Islet precursor cell (in vitro differentiated cells): Measurements from ENCODE around the gene CEP112.

Experiments used
- DNase-seq: peaks from one replicate; pipeline ENCODE4 v3.0.0-alpha.2; 2018

CEP112 gene

DNA sequence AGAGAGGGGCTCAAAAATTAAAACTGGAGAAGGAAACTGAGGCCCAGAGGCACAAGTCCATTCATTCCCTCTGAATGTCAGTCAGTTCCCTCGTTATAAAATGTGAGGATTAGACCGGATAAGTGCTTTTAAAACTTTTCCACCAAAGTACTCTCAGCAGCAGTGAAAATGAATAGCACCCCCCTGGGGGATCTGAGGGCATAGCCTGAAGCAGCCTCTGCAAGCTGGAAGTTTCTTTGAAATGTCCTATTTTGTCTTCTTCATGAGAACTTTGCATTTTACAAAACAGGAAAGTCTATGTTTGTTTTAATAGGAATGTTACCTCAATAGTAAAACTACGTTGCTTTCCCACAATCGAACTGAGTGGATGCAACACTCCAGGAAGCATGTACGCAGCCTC lies 273.0 kb downstream of the CEP112 start:
- no peak for DNase-seq

DNA sequence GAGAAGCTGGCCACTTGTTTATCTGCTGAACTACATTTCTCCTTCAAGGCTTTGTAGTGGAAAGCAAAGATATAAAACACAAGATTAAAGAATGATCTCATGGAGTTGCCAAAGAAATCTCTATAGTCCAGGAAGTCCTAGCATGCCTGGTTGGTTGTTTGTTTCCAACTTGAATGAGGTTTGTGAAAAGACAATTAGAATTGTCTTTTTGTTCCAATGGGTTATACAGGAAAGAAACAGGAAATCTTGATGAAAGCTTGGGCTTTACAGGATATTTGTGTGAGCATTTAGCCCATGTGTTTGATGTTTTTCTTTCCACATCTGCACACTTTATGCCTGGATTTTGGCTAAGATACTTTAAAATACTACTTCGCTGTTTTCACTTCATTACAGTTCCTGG lies 273.4 kb downstream of the CEP112 start:
- no peak for DNase-seq

DNA sequence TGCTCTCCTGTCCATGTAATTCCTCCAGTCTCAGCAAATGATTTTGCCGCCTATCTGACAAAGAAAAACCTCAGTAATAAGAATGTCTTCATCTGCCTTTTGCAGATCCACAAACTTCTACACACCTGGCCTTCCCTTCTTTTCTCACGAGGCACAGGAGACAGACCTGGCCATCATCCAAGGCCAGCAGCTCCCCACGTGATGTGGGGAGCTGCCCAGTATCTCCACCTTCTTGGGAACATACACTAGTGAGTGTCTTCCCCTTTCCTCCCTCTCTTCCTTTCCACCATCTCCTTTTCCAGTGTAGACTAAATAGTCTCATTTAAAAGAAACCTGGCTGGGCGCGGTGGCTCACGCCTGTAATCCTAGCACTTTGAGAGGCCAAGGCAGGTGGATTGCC lies 274.4 kb downstream of the CEP112 start:
- no peak for DNase-seq

DNA sequence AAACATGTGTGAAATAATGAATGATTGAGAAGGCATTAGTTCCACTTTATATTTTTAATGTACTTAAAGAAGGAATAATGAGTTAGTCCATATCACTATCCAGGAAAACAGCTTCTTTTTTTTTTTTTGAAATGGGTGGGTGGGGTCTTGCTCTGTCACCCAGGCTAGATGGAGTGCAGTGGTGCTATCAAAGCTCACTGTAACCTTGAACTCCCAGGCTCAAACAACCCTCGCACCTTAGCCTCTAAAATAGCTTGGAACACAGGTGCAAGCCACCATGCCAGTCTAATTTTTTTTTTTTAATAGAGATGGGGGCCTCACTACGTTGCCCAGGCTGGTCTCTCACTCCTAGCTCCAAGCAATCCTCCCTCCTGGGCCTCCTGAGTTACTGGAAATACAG lies 275.5 kb downstream of the CEP112 start:
- DNase-seq = no peak

DNA sequence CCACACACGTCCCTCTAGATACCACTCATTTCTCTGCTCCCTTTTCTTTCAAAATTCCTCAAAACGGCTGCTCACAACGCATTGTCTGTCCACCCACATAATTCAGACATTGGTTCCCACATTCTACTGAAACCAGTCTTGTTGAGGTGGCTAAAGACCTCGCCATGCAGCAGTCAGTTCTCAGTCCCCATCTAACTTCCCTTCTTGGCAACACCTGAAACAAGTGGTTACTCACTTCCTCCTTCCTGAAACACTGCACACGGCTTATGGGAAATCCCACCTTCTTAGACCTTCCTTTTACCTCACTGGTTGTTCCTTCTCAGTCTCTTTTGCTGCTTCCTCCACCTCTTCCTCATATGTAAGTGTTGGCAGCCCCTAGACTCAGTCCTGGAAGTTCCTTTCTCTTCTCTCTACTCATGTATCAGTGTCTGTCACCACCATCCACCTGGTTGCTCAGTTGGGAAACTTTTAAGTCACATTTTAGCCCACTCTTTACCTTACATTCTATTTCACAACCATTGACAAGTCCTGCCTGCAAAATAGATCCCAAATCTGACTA lies 277.1 kb downstream of the CEP112 start:
- no peak for DNase-seq

DNA sequence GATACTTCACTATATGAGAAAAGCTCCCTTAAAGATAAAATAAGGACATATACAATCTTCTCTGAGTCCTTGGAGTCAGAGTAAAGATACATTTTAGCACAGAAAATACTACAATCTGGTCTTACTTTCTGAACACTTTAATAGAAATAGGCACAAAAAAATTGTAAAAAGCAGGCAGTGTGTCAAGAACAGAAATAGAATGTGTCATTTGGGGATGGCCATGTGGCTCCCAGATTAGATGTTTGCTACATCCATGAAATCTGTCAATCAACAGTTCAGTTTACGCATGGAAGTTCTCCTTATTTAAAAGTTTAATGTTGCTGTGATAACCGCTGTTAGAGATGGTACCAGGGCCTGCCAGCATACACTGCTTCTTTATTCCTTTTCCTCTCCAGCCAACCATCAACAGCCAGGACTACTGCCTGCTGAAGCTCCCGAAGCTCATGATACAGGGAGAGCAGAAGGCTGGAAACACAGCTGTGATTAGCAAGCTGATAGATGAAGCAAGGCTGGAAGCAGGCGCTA lies 278.5 kb downstream of the CEP112 start:
- DNase-seq = no peak

DNA sequence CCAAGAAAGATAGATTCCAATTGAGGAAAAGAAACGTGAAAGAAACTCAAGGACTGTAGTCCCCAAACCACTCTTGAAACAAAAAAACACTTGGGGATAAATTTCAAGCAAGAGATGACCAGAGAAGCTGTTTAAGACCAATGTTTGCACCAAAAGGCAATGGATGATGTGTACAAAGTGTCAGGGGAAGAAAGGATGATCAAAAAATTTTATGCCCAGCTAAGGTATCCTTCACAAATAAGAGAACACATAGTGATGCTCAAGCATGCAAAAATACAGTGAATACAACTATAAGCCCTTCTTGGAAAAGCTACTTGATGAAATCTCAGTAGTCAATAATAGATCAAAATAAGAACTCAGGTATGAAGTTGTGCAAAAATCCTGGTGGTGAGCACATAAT lies 281.1 kb downstream of the CEP112 start:
- DNase-seq = no peak

DNA sequence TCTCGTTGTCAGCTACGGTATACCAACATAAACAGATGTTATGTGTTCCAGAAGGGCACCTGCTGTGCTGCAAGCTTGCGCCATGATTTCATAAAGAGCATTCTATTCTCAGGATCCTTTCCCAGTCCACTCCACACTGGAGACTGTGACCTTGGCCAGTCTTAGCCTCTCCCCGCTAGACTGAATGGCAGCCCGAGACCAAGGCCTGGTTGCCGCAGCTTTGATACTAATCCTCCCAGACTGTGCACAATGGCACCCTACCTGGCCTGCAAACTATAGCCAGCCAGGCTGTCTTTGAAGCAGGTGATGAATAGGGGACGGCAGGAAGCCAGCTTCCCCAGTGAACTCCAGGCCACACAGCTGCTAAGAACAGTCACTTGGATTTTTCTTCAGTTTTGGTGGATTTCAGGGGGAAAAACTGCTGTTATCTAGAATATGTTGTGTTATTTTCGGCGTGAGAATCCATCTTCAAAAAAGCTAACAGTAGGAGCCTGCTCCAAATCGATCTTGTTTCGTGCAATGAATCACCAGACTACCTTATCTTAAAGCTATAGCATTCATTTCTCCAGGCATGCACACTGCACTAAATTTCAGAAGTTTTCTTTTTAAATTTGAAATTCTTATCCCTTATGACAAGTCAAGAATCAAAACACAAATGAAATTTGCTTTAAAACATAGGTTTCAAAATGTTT lies 289.0 kb downstream of the CEP112 start:
- DNase-seq = no peak

DNA sequence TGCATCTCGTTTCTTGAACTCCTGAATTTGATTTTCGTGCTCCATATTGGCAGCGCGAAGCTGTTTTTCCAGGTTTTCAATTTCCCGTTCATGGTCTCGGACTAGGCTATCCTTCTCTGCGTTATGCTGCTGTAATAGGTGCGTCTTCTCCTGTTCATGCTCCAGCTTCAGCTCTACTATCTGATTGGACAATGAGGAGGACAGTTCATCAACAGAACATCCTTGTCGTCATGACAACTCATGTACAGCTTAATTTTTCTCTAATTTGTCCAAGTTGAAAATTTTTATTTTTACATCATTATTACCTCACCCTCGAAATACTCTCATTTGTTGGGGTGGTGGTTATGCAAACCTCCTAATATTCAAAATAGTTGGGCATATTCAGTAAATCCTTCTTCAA lies 289.8 kb downstream of the CEP112 start:
- DNase-seq = no peak

DNA sequence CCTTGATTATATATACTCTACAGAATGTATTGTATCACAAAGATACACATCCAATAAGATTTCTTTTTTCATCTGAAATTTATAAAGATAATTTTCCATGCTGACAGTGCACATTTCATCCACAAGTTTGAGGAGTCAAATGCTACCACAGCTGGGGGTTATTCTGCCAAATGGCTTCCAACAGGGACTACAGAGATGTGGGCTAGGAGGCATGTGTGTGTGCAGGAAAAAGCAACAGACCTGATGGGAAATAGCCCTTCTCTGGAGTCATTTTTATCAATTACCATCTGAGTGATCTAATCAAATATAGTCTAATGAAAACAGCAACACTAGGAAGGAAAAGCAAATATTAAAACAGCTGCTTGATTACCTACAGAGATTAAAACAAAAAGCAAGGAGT lies 290.5 kb downstream of the CEP112 start:
- DNase-seq = no peak

DNA sequence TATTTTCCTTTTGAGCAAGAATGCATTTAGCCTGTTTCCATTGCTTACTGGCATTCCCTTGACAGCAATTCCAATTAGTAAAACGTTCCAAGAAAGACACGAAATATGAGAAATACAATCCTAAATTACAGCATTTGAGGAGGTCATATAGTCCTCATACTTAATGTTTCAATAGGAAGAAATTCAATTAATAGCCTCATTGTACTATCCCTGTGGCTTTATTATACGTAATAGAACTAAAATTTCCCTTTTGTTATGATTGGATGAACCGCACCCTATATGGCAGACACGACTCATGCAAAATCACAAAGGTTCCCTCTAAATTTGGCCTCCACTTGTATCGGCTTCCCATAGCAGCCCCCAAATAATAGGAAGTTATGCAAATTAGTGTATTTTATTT lies 291.7 kb downstream of the CEP112 start:
- DNase-seq = no peak

DNA sequence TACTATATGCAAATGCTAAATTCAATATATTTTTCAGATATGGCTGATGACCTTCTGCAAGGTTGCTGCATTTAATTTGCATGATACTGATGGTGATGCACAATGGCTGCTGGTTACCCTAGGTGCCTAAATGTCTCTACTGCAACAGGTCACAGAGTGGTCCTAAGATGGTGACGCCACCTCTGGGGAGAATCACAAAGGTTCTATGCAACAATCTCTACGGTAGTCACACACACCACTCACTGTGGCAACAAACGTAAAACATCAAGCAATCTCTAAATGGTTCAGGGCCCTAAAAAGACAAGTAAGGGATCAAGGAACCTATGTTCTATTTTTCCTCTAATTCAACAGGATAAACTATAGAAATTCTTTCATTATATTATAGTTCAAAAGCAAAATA lies 293.3 kb downstream of the CEP112 start:
- DNase-seq = no peak

DNA sequence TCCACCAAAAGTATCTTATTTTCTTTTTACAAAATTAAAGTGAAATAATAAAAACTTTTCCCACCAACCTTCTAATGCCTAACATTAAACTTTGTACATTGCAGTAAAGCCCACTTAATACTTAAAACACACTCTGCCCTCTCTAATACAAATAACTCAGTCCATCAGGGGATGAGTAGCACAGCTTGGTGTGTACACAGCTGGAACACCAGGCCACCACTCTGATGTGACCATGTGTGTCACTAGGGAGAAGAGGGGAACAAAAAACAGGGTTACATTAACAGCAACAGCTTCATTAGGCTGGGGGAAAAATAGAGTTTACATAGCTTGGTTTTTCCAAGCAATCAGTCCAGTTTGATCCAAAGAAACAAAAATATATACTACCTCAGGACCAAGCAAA lies 295.0 kb downstream of the CEP112 start:
- no peak for DNase-seq

DNA sequence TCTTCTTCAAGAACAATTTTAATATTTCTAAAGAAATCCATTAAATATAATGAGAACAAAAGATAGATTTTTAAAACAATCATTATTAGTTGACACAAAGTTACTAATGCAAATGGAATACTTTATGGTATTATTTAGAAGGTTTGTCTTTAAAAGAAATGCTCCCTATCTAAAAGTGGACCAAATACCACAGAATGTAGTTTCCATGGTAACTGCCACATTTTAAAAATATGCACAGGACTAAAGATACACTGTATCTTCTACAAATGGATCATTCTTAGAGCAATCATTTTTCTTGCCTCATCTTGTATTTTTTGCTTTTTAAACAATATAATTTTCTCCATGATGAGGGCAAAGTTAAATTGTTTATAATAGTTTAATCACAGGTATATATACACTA lies 296.0 kb downstream of the CEP112 start:
- no peak for DNase-seq

DNA sequence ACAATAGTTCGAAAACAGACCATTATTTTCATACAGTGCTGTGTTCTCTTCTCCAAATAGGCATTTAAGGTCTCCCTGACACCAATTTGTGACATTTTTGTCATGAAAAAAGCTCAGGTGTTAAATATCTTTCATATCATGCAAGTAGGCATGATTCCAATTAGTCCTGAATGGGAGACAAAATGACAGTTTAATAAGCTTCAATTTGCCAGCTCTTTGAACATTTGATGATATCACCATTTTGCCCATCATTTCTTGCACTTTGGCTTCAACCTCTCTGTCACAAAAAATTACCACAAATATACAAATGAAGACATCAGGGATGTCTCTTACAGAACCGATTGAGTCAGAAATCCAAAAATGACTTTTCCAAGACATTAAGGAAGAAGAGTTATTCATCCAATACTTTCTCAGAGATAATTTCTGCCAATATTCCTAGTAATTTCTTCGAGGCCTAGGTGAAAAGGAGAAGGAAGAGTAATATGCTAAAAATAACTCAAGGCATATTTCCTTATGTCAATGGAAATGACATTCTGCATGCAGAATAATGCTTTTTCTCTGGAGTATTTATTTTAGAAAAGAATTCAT lies 298.1 kb downstream of the CEP112 start:
- no peak for DNase-seq

DNA sequence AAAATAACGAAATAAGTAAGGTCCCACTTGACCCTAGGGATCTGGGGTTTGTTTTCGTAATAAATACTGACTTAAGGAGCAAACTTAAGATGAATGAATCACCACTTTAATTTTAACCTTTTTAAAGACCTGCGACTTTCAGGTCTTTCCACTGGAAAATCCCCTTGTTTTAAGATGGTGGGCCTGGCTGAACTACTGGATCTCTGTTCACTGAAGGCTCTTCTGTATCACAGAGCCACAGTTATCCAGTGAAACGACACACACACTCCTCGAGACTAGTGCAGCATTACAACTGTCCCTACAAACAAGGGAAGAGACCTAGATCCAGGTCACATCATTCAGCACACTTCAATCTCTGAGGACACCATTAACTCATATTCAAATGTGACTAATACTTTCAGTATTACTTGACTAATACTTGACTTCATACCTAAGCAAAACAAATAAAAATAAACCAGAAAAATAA lies 299.0 kb downstream of the CEP112 start:
- no peak for DNase-seq

DNA sequence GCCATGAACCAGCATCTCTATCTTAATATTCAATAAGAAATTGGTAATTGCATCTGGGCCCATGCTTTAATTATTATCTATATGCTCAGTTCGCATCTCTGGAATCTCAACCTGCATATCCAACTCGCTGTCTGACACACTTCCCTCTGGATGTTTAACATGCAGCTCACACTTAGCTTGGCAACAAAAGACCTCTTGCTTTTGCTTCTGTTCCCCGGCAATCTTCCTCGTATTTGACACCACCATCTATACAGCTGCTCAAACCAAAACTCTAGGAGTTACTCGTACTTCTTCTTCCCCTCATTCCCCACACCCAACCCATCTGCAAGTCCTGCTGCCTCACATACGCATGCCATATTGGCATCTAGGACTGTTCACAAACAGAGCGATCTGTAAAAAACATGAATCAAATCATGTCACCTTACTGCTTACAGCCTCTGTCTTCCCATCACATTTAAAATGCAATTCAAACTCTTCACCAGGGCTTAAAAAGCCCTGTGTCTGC lies 300.6 kb downstream of the CEP112 start:
- no peak for DNase-seq

DNA sequence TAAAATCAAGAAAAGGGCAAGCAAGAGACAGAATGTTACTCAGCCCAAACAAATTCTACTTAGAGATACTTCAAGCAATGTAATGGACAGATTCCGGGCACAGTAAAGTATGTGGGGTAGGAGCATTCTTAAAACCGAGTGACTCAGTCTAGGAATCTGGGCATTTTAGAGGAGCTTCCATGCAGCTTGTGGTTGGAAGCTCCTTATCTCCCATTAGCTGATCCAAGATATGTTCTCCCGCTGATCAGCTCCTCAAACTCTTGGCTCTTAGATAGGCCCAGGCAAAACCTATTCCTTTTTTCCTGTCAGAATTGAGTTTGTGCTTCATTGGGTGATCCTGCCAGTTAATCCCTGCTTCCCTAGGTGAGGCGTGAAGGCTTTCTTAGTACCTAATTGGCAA lies 303.3 kb downstream of the CEP112 start:
- no peak for DNase-seq

DNA sequence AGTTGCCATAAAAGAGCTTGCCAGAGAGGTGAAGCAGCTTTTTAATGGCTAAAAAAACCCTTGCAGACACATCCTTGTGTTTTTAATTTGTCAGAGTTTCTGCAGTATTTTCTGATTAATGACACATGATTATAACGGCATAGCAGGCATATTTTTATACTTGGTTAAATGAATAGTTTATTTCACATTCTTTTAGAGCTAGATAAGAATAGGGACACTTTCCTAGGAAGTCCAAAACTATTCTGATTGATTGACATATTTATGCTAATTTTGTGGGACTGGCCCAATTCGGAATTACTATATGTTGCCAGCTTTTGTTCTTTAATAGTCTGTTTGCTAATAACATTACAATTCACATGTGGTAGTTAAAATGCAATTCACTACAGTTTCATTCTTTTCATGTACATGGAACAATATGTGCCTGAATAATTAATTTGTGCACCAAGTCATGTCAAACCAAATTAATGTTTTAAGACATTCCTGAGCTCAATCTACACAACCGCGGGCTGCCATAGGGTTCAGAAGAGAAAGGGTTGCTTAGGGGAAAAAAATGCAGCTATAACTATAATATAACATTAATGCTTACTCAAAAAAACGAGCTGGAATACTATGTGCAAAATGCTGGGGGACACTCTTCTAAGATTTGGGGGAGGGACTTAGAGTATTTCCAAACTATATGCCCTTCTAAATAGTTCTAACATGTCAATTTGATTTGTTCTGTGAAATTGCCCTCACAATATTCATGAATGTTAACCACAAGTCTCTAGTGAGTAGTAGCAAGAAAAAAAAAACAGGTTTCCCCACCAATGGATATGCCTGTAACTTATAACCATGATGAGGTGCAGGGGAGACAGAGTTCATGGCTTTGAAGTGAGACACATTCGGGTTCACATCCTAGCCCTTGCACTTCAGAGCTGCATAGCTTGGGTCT lies 305.4 kb downstream of the CEP112 start:
- DNase-seq = no peak

DNA sequence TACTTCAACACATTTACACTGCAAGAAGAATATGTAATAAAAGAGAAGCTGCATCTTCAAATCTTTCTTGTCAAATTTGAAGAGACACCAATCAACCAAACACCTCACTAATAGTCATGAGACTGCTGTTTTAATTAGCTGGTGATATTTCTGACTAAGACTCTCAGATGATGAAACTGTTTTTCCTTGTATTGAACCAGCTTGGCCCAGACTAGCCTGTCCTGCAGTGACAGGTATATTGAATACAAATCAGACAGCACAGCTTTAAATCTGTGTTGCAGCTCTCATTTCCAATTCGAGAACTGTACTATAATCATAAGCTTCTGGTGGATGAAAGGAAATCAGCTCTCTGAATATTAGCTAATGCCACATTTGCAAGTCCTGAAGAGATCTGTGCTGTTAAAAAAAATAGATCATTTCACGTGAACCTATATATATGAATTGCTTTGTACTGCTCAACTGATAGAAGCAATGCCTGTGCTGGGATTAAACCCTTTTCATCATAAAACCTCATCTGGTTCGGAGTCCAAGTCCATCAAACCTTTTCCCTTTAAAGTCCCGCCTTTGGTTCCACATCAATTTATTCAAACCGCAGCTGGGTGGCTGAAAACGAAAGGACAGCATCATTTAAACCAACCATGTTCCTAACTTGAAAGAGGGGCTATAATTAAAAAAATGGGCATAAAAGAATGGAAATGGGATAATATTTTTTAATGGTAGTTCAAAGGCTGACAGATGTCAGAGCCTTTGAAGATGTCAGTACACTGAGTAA lies 306.2 kb downstream of the CEP112 start:
- DNase-seq = no peak

DNA sequence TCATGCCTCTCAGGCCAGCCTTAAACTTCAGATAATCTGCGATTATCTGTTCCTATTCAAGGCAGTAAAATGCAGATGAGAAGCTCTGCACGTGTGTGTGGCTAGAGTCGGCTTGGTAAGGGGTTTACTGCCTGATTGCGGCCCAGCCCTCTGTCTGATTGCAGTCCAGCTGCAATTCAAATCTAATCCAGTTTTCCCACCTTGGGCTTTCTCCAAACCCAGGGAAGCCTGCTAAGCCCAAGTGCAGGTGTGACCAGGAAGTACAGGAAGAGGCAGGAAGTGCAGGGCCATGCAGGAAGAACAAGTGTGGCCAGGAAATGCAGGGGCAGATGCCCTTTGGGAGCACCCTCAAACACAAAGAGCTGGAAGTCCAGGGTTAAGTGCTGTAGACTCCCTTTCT lies 314.9 kb downstream of the CEP112 start:
- DNase-seq = no peak

DNA sequence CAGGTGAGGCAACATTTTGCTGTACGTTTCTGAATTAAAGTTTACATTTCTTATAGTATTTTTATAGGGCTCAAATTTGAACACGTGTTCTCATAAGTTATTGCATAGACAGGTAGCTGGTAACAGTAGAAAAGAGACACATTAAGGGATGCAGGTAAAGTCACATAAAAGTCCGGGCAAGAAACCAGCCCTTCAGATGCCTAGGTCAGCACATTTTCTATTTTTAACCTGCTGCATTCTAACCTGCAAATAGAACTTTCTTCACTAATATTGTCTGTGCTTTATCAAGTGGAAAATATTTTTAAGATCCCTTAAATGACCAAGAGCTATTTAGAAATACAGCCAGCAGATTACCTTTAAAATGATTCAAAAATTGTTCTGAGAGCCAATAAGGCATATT lies 323.1 kb downstream of the CEP112 start:
- no peak for DNase-seq
